KMS-11 (cell line): ENCODE measurements around the gene MTIF3.

Experiments used
- H2AFZ ChIP-seq: fragments of 200-600 bp; sonication (generic); 2 replicates; pipeline ENCODE4 v1.6.1; 2016; ENCODE audit warnings: antibody characterized with exemption, mixed run types, low read depth
- H3K27ac ChIP-seq: fragments of 200-600 bp; sonication (generic); 2 replicates; pipeline ENCODE4 v1.6.1; 2016; ENCODE audit warnings: mild to moderate bottlenecking, mixed run types
- H3K27me3 ChIP-seq: fragments of 200-600 bp; sonication (generic); 2 replicates; pipeline ENCODE4 v1.6.1; 2017; ENCODE audit warnings: mild to moderate bottlenecking, low read depth, mixed run types, moderate library complexity; ENCODE audit not compliant: insufficient read depth
- H3K36me3 ChIP-seq: fragments of 200-600 bp; sonication (generic); 2 replicates; pipeline ENCODE4 v1.6.1; 2017; ENCODE audit warnings: mild to moderate bottlenecking, mixed run types; ENCODE audit not compliant: insufficient read depth
- H3K4me1 ChIP-seq: fragments of 200-600 bp; sonication (generic); 2 replicates; pipeline ENCODE4 v1.6.1; 2016; ENCODE audit warnings: mild to moderate bottlenecking, low read depth, mixed run types; ENCODE audit not compliant: poor library complexity, severe bottlenecking
- H3K4me2 ChIP-seq: fragments of 200-600 bp; sonication (generic); 2 replicates; pipeline ENCODE4 v1.7.0; 2016; ENCODE audit warnings: mild to moderate bottlenecking, mixed run types
- H3K4me3 ChIP-seq: fragments of 200-600 bp; sonication (generic); IDR thresholded peaks from 2 replicates; pipeline ENCODE4 v1.6.1; 2017; ENCODE audit warnings: low read depth, low read length, mixed read lengths; ENCODE audit not compliant: insufficient read depth
- H3K79me2 ChIP-seq: fragments of 200-600 bp; sonication (generic); 2 replicates; pipeline ENCODE4 v1.6.1; 2016; ENCODE audit warnings: low read depth, mixed run types; ENCODE audit not compliant: insufficient read depth
- H3K9ac ChIP-seq: fragments of 200-600 bp; sonication (generic); 2 replicates; pipeline ENCODE4 v1.6.1; 2016; ENCODE audit warnings: mild to moderate bottlenecking, mixed run types
- H4K20me1 ChIP-seq: fragments of 200-600 bp; sonication (generic); 2 replicates; pipeline ENCODE4 v1.6.1; 2016; ENCODE audit warnings: mild to moderate bottlenecking, mixed run types; ENCODE audit not compliant: insufficient read depth
- TF ChIP-seq, protein P1 (sequence below): fragments of 200-600 bp; sonication (generic); conservative IDR thresholded peaks from 2 replicates; pipeline ENCODE4 v1.6.1; 2017; ENCODE audit warnings: low read depth, mild to moderate bottlenecking, antibody characterized with exemption, low read length, moderate library complexity, mixed read lengths

MTIF3 gene

DNA sequence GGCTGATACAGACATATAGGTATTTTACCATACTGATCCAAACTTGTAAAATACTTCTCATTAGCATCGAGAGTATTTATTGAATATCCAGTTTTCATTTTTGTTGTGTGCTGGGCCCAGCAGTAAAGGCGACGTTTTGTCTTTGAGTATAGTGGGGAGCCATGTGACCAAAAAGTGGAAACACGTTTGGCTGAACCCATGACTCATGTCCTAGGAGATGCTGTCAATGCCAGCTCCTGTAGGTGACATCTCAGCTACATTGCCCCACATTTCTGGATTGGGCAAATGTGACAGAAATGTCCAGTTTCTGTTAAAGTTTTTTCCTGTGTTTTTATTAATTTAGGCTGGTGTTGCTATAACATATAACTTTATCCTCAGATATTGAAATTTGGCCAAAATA is 52.0 kb downstream of the MTIF3 start:
- Histone ChIP-seq H3K4me3 (no peak overlapping the region), H4K20me1 (no peaks in the 10 kb centered on the region), H3K9ac (no peak overlapping the region), H3K27ac (no peak overlapping the region), H2AFZ (no peak overlapping the region), H3K4me1 (no peaks in the 10 kb centered on the region), H3K27me3 (no peaks in the 10 kb centered on the region), H3K4me2 (no peak overlapping the region), H3K36me3 (no peaks in the 10 kb centered on the region), H3K79me2 (no peaks in the 10 kb centered on the region)
- TF ChIP-seq, protein P1, sequence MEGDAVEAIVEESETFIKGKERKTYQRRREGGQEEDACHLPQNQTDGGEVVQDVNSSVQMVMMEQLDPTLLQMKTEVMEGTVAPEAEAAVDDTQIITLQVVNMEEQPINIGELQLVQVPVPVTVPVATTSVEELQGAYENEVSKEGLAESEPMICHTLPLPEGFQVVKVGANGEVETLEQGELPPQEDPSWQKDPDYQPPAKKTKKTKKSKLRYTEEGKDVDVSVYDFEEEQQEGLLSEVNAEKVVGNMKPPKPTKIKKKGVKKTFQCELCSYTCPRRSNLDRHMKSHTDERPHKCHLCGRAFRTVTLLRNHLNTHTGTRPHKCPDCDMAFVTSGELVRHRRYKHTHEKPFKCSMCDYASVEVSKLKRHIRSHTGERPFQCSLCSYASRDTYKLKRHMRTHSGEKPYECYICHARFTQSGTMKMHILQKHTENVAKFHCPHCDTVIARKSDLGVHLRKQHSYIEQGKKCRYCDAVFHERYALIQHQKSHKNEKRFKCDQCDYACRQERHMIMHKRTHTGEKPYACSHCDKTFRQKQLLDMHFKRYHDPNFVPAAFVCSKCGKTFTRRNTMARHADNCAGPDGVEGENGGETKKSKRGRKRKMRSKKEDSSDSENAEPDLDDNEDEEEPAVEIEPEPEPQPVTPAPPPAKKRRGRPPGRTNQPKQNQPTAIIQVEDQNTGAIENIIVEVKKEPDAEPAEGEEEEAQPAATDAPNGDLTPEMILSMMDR: no peak

GRCh38 chr13:27396252-27396846 is 54.0 kb downstream of the MTIF3 start:
- H3K79me2 ChIP-seq: no peaks in the 10 kb centered on the region
- H3K27me3 ChIP-seq: no peaks in the 10 kb centered on the region
- H3K4me2 ChIP-seq: no peak overlapping the region
- H3K9ac ChIP-seq: no peak overlapping the region
- no peak overlapping the region for H2AFZ ChIP-seq
- no peak overlapping the region for H3K27ac ChIP-seq
- no peaks in the 10 kb centered on the region for H4K20me1 ChIP-seq
- H3K4me1 ChIP-seq: no peaks in the 10 kb centered on the region
- TF ChIP-seq, protein P1: no peak
- H3K4me3 ChIP-seq: no peak overlapping the region
- H3K36me3 ChIP-seq: no peaks in the 10 kb centered on the region

DNA sequence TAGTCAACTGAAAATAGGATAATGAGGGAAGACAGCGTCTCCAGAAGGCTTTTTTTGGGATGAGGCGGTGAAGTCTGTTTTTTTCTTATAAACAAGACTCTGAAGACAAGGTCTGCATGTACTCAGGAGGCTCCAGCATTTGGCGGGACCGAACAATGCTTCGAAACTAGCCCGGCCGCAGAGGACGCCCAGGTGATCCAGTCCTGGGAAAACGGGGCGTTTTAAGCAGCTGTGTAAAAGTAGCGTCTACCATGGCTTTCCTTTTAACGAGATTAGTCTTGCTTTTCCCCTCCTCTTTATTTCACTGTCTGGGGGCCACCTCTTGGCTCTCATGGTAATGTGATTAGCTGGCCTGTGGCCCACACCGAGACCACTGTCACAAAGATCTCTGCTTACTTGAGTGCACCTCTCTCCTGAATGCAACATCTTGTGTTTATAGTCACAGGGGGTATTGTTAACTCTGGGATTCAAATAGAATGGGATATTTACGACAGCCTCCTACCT is 55.3 kb downstream of the MTIF3 start:
- Histone ChIP-seq H3K4me1 (no peaks in the 10 kb centered on the region), H3K4me3 (no peak overlapping the region), H3K36me3 (no peaks in the 10 kb centered on the region), H2AFZ (no peak overlapping the region), H4K20me1 (no peaks in the 10 kb centered on the region), H3K79me2 (no peaks in the 10 kb centered on the region), H3K4me2 (no peak overlapping the region), H3K27ac (no peak overlapping the region), H3K9ac (no peak overlapping the region), H3K27me3 (no peaks in the 10 kb centered on the region)
- TF ChIP-seq, protein P1: no peak

GRCh38 chr13:27393101-27393500 is 57.3 kb downstream of the MTIF3 start:
- no peaks in the 10 kb centered on the region for H4K20me1 ChIP-seq
- H3K79me2 ChIP-seq: no peaks in the 10 kb centered on the region
- no peaks in the 10 kb centered on the region for H3K4me1 ChIP-seq
- no peak overlapping the region for H3K4me2 ChIP-seq
- TF ChIP-seq, protein P1: no peak
- H2AFZ ChIP-seq: no peak overlapping the region
- H3K36me3 ChIP-seq: no peaks in the 10 kb centered on the region
- no peak overlapping the region for H3K4me3 ChIP-seq
- no peak overlapping the region for H3K27ac ChIP-seq
- no peak overlapping the region for H3K9ac ChIP-seq
- H3K27me3 ChIP-seq: no peaks in the 10 kb centered on the region
